ENCODE measurements around the gene NTRK1. TPM values are rescaled to one million over a fixed set of nuclear protein-coding genes. Genes with fewer than 3 reads are reported as not detected.
A peak's percentile ranks its signal among the peaks of the same experiment; 100 is the strongest.

Gene NTRK1
- total and polyA plus RNA-seq, 9 donors = 0.35 to 1.9 (median 0.88) TPM

DNA sequence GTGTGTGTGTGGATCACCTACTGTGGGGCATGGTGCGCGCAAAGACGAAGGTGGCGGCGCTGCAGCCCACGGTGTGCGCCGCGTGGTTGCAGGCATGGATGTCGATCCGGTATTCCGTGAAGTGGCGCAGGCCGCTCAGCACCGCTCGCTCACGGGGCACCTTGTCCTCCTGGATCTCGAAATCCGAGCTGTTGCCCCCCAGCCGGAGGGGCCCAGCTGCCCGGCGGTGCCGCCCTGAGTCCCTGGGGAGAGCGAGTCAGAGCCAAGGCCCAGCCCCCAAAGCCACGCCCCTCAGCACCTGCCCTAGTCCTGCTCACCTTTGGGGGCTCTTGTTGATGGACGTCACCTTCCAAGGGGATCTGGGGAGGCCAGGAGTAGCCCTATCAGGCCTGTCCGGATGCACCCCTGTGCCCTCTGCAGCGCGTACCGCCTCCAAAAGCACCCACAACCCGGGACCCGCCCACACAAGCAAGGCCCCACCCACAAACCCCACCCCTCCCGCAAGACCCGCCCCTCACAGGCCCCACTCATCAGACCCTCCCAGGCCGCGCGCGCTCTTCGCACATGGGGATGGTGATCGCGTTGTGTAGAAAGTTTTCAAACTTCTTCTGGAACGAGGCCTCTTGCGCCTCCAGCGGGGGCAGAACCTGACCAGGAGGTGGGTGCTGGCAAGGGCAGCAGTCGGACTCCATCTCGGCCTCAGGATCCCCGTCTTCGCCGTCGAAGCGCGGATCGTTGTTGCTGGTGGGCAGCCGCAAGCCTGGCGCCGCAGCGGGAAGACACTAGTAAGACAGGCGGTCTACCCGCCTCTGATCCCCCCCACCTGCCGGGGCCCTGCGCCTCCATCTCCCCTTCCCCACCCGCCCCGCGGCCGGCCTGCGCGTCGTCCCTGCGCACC, 15.4 kb upstream of the NTRK1 start:
- Histone ChIP-seq H3K27ac (ENCODE audit: low read length) (no peak overlapping the region), H3K27me3 (ENCODE audit: control insufficient read depth, insufficient read depth, low read length) (peaks cover 89% of the 10 kb centered on the region), H3K4me1 (ENCODE audit: control insufficient read depth, insufficient read depth, low read length) (peaks cover 26% of the 10 kb centered on the region), H3K4me3 (ENCODE audit: low read length) (no peak overlapping the region), H3K36me3 (ENCODE audit: control insufficient read depth, insufficient read depth, low read length) (no peaks in the 10 kb centered on the region), H3K9me3 (replicated peaks; ENCODE audit: control insufficient read depth, low read depth, low read length) (no peaks in the 10 kb centered on the region)
- WGBS (ENCODE audit: insufficient coverage) = 6% methylated on average over 39 of the region's 69 CpGs
- DNase-seq = no peak

DNA sequence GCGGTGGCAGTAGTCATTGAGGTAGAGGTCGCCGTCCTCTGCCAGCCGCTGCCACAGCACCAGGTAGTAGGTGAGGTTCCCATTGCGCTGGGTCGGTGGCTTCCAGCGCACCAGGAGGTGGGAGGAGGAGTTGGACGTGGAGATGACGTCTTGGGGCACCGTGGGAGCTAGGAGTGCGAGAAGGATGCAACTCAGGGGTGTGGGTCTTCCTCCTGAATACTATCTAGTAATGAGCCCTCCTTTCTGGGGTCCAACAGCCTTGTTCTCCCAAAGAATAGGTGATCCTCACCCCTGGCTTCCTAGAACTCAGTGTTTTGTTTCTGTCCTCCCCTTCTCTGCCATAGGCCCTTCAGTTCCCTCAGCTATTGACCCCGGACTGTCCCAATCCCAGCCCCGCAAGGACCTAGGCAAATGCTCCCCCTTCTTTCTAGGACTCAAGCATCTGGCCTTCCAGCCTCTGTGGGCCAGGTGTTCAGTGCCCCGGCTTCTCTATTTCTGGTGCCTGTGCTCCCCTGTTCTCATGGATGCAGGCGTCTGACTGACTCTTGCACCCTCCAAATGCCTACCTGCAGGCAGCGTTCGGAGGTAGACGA, 14.6 kb upstream of the NTRK1 start:
- H3K9me3 ChIP-seq (replicated peaks; ENCODE audit: control insufficient read depth, low read depth, low read length) = no peaks in the 10 kb centered on the region
- H3K27me3 ChIP-seq (ENCODE audit: control insufficient read depth, insufficient read depth, low read length) = peaks cover 83% of the 10 kb centered on the region
- peaks cover 26% of the 10 kb centered on the region for H3K4me1 ChIP-seq (ENCODE audit: control insufficient read depth, insufficient read depth, low read length)
- H3K36me3 ChIP-seq (ENCODE audit: control insufficient read depth, insufficient read depth, low read length) = no peaks in the 10 kb centered on the region
- no peak overlapping the region for H3K4me3 ChIP-seq (ENCODE audit: low read length)
- WGBS (ENCODE audit: insufficient coverage) = 35% methylated on average over 15 of the region's 18 CpGs
- no peak overlapping the region for H3K27ac ChIP-seq (ENCODE audit: low read length)
- no peak for DNase-seq

- Histone ChIP-seq H3K27ac (ENCODE audit: low read length) (no peak overlapping the region), H3K9me3 (replicated peaks; ENCODE audit: control insufficient read depth, low read depth, low read length) (no peaks in the 10 kb centered on the region), H3K27me3 (ENCODE audit: control insufficient read depth, insufficient read depth, low read length) (peaks cover 82% of the 10 kb centered on the region), H3K36me3 (ENCODE audit: control insufficient read depth, insufficient read depth, low read length) (no peaks in the 10 kb centered on the region), H3K4me1 (ENCODE audit: control insufficient read depth, insufficient read depth, low read length) (peaks cover 32% of the 10 kb centered on the region), H3K4me3 (ENCODE audit: low read length) (no peak overlapping the region)
- 92% methylated on average over 1 of the region's 5 CpGs for WGBS (ENCODE audit: insufficient coverage)
- no peak for DNase-seq
These were observed 14.0 kb upstream of the NTRK1 start for GRCh38 chr1:156846643-156847042.

GRCh38 chr1:156847591-156848460, 12.8 kb upstream of the NTRK1 start:
- H3K4me3 ChIP-seq (ENCODE audit: low read length) = no peak overlapping the region
- H3K27ac ChIP-seq (ENCODE audit: low read length) = no peak overlapping the region
- no peak for DNase-seq
- WGBS (ENCODE audit: insufficient coverage) = 67% methylated on average over 3 of the region's 7 CpGs
- H3K4me1 ChIP-seq (ENCODE audit: control insufficient read depth, insufficient read depth, low read length) = peaks cover 44% of the 10 kb centered on the region
- peaks cover 76% of the 10 kb centered on the region for H3K27me3 ChIP-seq (ENCODE audit: control insufficient read depth, insufficient read depth, low read length)
- H3K9me3 ChIP-seq (replicated peaks; ENCODE audit: control insufficient read depth, low read depth, low read length) = no peaks in the 10 kb centered on the region
- H3K36me3 ChIP-seq (ENCODE audit: control insufficient read depth, insufficient read depth, low read length) = no peaks in the 10 kb centered on the region

DNA sequence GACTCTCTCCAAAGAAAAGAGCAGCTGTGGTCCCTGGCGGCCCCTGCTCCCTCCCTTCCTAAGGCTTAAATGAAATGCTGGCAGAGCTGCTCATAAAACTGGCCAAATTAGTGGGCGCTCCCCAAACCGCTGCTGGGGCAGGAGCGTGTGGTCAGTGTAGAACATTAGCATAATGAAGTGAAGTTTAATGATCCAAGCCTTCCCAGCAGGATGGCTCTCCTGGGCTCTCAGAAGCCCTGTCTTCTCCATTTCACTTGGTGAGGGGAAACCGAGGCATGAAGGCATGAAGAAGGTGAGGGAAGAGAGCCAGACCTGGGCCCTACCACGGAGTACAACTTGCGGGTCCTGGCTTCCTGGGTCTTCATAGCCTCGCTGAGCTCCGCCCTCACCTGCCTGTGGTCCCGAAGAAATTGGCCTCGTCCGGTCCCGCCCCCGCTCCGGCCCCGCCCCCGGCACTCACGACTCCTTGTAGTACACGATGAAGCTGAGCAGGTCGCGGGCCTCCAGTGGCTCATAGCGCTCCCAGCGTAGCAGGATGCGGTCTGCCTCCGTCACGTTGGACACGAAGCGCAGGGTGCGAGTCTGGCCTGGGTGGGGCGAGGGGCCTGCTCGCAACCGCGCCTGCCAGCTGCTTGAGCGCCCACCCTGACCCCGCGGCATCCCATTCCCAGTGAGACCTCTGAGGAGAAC, 12.1 kb upstream of the NTRK1 start:
- Histone ChIP-seq H3K27me3 (ENCODE audit: control insufficient read depth, insufficient read depth, low read length) (peaks cover 69% of the 10 kb centered on the region), H3K27ac (ENCODE audit: low read length) (no peak overlapping the region), H3K9me3 (replicated peaks; ENCODE audit: control insufficient read depth, low read depth, low read length) (no peaks in the 10 kb centered on the region), H3K4me3 (ENCODE audit: low read length) (no peak overlapping the region), H3K4me1 (ENCODE audit: control insufficient read depth, insufficient read depth, low read length) (peaks cover 52% of the 10 kb centered on the region), H3K36me3 (ENCODE audit: control insufficient read depth, insufficient read depth, low read length) (no peaks in the 10 kb centered on the region)
- DNase-seq = peak; percentile 44
- 5% methylated on average over 31 of the region's 36 CpGs for WGBS (ENCODE audit: insufficient coverage)

- H3K36me3 ChIP-seq (ENCODE audit: control insufficient read depth, insufficient read depth, low read length) = no peaks in the 10 kb centered on the region
- WGBS (ENCODE audit: insufficient coverage) = 18% methylated on average over 23 of the region's 23 CpGs
- no peak overlapping the region for H3K4me3 ChIP-seq (ENCODE audit: low read length)
- DNase-seq = no peak
- no peaks in the 10 kb centered on the region for H3K9me3 ChIP-seq (replicated peaks; ENCODE audit: control insufficient read depth, low read depth, low read length)
- H3K27ac ChIP-seq (ENCODE audit: low read length) = no peak overlapping the region
- H3K4me1 ChIP-seq (ENCODE audit: control insufficient read depth, insufficient read depth, low read length) = peaks cover 57% of the 10 kb centered on the region
- H3K27me3 ChIP-seq (ENCODE audit: control insufficient read depth, insufficient read depth, low read length) = peaks cover 63% of the 10 kb centered on the region
These were observed 11.5 kb upstream of the NTRK1 start for GRCh38 chr1:156849151-156849496.

DNA sequence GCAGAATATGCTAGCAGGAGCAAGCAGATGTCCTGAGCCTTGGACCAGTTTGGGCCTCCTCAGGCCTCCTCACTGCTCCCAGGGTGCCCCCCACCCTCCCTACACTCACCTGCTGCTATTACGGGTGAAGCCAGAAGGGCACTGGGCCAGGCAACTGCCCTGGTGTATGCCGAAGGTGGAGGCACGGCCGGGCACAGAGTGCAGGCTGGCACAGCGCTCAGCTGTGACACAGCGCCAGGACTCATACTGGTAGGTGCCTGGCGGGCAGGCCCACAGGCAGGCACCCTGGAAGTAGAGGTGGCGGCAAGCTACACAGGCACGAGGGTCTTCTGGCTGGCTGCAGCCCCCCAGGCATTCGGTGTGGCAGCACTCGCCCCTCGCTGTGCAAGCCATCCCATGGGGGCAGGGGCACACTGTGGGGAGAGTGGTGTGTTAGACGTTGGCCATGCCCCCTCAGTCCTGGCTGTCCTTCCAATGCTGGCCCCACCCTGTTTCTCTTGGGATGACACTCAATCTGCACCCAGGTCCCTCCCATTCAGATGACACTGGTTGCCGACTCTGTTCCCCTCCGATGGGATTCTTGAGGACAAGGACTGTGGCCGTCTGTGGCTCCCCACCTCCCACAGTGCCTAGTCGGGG, 8.8 kb upstream of the NTRK1 start:
- Histone ChIP-seq H3K27ac (ENCODE audit: low read length) (peak overlapping the region; percentile 81), H3K4me1 (ENCODE audit: control insufficient read depth, insufficient read depth, low read length) (peaks cover 57% of the 10 kb centered on the region), H3K4me3 (ENCODE audit: low read length) (no peak overlapping the region), H3K36me3 (ENCODE audit: control insufficient read depth, insufficient read depth, low read length) (no peaks in the 10 kb centered on the region), H3K27me3 (ENCODE audit: control insufficient read depth, insufficient read depth, low read length) (peaks cover 42% of the 10 kb centered on the region), H3K9me3 (replicated peaks; ENCODE audit: control insufficient read depth, low read depth, low read length) (no peaks in the 10 kb centered on the region)
- WGBS (ENCODE audit: insufficient coverage) = 79% methylated on average over 12 of the region's 17 CpGs
- no peak for DNase-seq

DNA sequence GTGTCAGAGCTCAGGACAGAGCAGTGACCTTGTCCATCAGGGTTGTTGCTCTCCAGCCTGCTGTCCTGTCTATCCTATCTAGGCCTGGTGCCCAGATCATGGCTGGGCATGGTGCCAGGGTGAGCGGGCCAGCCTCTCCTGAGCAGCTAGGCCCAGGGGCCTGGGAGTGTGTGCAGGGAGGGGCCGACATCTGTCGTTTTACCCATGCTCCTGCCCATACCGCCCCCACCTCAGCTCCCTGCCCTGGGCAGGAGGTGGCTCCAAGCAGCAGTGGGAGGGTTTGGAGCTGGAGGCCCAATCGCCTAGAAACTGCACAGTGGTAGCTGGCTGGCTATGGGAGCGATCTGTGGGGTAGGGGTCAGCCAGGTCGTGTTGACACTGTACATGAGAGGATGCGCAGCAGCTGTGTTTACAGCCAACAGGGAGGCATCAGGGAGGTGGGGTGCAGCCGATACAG, 8.2 kb upstream of the NTRK1 start:
- 31% methylated on average over 5 of the region's 9 CpGs for WGBS (ENCODE audit: insufficient coverage)
- Histone ChIP-seq H3K4me1 (ENCODE audit: control insufficient read depth, insufficient read depth, low read length) (peaks cover 54% of the 10 kb centered on the region), H3K4me3 (ENCODE audit: low read length) (no peak overlapping the region), H3K9me3 (replicated peaks; ENCODE audit: control insufficient read depth, low read depth, low read length) (no peaks in the 10 kb centered on the region), H3K27me3 (ENCODE audit: control insufficient read depth, insufficient read depth, low read length) (peaks cover 42% of the 10 kb centered on the region), H3K27ac (ENCODE audit: low read length) (peak overlapping the region; percentile 81), H3K36me3 (ENCODE audit: control insufficient read depth, insufficient read depth, low read length) (no peaks in the 10 kb centered on the region)
- DNase-seq = peak; percentile 86

DNA sequence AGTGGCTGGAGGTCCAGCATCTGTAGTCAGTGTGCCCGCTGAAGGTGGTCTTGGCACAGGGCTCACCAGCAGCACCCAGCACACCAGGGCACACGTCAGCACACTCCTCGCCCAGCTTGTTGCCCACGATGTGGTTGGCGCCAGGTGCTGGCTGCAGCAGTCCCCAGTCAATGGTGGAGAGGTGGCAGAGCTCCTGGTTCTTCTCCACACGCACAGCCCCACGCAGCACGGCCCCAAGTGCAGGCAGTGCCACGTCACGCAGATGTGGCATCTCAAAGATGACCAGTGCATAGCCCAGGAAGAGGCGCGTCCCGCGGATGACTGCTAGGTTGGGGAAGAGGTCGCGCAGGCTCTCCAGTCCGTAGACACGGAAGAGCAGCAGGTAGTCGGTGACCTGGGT, 6.9 kb upstream of the NTRK1 start:
- Histone ChIP-seq H3K4me3 (ENCODE audit: low read length) (no peak overlapping the region), H3K9me3 (replicated peaks; ENCODE audit: control insufficient read depth, low read depth, low read length) (no peaks in the 10 kb centered on the region), H3K36me3 (ENCODE audit: control insufficient read depth, insufficient read depth, low read length) (no peaks in the 10 kb centered on the region), H3K4me1 (ENCODE audit: control insufficient read depth, insufficient read depth, low read length) (peaks cover 54% of the 10 kb centered on the region), H3K27ac (ENCODE audit: low read length) (no peak overlapping the region), H3K27me3 (ENCODE audit: control insufficient read depth, insufficient read depth, low read length) (peaks cover 42% of the 10 kb centered on the region)
- WGBS (ENCODE audit: insufficient coverage) = 91% methylated on average over 19 of the region's 19 CpGs
- no peak for DNase-seq
